HepG2 (cell line): ENCODE measurements around the gene BTBD1. TPM values are rescaled to one million over a fixed set of nuclear protein-coding genes. Genes with fewer than 3 reads are reported as not detected.
A peak's percentile ranks its signal among the peaks of the same experiment; 100 is the strongest.

Source experiments
- CBFB ChIP-seq: sonication (generic); formaldehyde crosslinking; IDR thresholded peaks from 2 replicates; pipeline ENCODE4 v1.4.0; 2020; ENCODE audit warnings: missing genetic modification reagents
- DMAP1 ChIP-seq: IDR thresholded peaks from 2 replicates; pipeline ENCODE4 v1.6.1; 2016
- IKZF1 ChIP-seq: fragments of 450-650 bp; IDR thresholded peaks from 2 replicates; pipeline ENCODE4 v1.7.1; 2016
- IKZF4 ChIP-seq: sonication (generic); formaldehyde crosslinking; IDR thresholded peaks from 2 replicates; pipeline ENCODE4 v1.5.1; 2020; ENCODE audit warnings: borderline replicate concordance, mild to moderate bottlenecking, low read depth, missing genetic modification reagents; ENCODE audit errors: not compliant biosample characterization
- MYNN ChIP-seq: sonication (generic); formaldehyde crosslinking; IDR thresholded peaks from 2 replicates; pipeline ENCODE4 v1.4.0; 2020; ENCODE audit warnings: mild to moderate bottlenecking, low read depth, missing genetic modification reagents
- SP2 ChIP-seq: sonication (generic); formaldehyde crosslinking; IDR thresholded peaks from 2 replicates; pipeline ENCODE4 v1.5.1; 2020; ENCODE audit warnings: mild to moderate bottlenecking, missing genetic modification reagents
- TARDBP ChIP-seq: sonication (generic); formaldehyde crosslinking; IDR thresholded peaks from 2 replicates; pipeline ENCODE4 v1.8.0; 2022; ENCODE audit warnings: mild to moderate bottlenecking, missing genetic modification reagents
- ZBTB38 ChIP-seq: sonication (generic); formaldehyde crosslinking; IDR thresholded peaks from 2 replicates; pipeline ENCODE4 v1.5.1; 2020; ENCODE audit warnings: mild to moderate bottlenecking, missing genetic modification reagents
- ZNF230 ChIP-seq: sonication (generic); formaldehyde crosslinking; IDR thresholded peaks from 2 replicates; pipeline ENCODE4 v1.4.0; 2020; ENCODE audit warnings: mild to moderate bottlenecking, missing genetic modification reagents
- ZNF367 ChIP-seq: sonication (generic); formaldehyde crosslinking; IDR thresholded peaks from 2 replicates; pipeline ENCODE4 v1.4.0; 2020; ENCODE audit warnings: missing genetic modification reagents, borderline replicate concordance
- ZNF782 ChIP-seq: sonication (generic); formaldehyde crosslinking; IDR thresholded peaks from 2 replicates; pipeline ENCODE4 v1.4.0; 2020; ENCODE audit warnings: missing genetic modification reagents, mild to moderate bottlenecking, borderline replicate concordance
- ZNF792 ChIP-seq: IDR thresholded peaks from 2 replicates; pipeline ENCODE4 v1.6.1; 2016
- polyA plus RNA-seq, 8 experiments: library from polyadenylated mRNA; depleted of rRNA in 3 of 8; stranded (reverse) in 7 of 8; unstranded in 1 of 8; fragments of >200 nt; fragmentation: Illumina TruSeq in 4 of 8; extraction: Trizol in 4 of 8; gene quantifications; 2 replicates each; pipeline versions ENCODE4 v1.2.1 to v1.2.3, GENCODE V29; 2011 to 2016; ENCODE audit warnings: low read depth in 4 of 8, missing spikeins in 1 of 8, mixed read lengths in 1 of 8; ENCODE audit not compliant: insufficient read depth in 1 of 8
- total RNA-seq, 5 experiments: library from RNA; depleted of rRNA; stranded (reverse); fragments of >200 nt; fragmentation: Illumina TruSeq; extraction: Trizol; gene quantifications; 2 replicates each; pipeline ENCODE4 v1.2.3, GENCODE V29; 2016; ENCODE audit warnings: low read depth in 1 of 5
- TF ChIP-seq, protein P1 (sequence below): sonication (generic); formaldehyde crosslinking; IDR thresholded peaks from 2 replicates; pipeline ENCODE4 v1.5.0; 2020; ENCODE audit warnings: mild to moderate bottlenecking, missing genetic modification reagents, borderline replicate concordance
- TF ChIP-seq, protein P2 (sequence below): sonication (generic); formaldehyde crosslinking; IDR thresholded peaks from 2 replicates; pipeline ENCODE4 v1.4.0; 2020; ENCODE audit warnings: missing genetic modification reagents, borderline replicate concordance
- TF ChIP-seq, protein P3 (sequence below): sonication (generic); formaldehyde crosslinking; IDR thresholded peaks from 2 replicates; pipeline ENCODE4 v1.5.1; 2020; ENCODE audit warnings: missing genetic modification reagents, mild to moderate bottlenecking, borderline replicate concordance

The BTBD1 gene
- total and polyA plus RNA-seq, 2 of the 13 experiments (the other 11 are each of a cell fraction or from before 2014, with no cell fraction given) = 32.1 to 53.9 TPM

DNA sequence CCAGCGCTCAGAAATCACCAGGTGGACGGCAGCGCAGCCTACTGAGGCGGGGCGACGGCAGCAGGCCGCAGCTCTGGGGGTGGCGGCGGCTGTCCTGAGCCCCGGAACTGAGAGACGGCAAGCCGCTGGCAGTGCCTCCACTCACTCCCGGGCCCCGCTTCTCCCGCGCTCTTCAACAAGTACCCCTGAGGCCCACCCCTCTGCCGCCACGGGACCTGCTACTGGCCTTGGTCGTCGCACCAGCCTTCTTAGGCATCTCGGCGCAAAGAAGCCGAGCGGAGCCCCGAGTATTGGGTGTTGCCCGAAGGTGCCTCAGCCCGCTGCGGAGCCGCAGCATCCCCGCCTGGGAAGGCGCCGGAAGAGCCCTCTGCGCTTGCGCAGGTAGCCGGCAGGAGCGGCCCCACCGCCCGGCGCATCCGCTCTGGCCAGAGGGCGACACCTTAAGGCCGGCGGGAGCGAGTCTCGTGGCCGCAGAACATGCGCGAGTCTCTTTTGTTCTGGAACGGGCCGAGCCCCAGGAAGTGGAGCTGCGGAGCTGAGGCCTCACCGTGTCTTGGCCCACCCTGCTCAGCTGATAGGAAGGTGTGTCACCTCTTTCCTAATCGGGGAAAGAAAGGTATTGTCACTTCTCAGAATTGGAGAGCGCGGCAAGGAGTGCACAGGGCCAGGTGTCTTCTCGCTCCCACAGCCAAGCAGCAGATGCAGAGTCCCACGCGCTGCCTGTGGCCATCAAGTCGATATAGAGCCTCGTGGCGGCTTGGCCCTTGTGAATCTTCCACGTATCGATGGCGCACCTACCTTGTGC, 55.6 kb downstream of the BTBD1 start, which contains the start of gene C15orf40 (continued):
- TF ChIP-seq ZNF367 (CRISPR knock-in tag) (no peak), ZNF782 (CRISPR knock-in tag) (no peak), MYNN (CRISPR knock-in tag) (peak; percentile 88; the same call in 1 of the 2 replicates), IKZF4 (CRISPR knock-in tag) (peak; percentile 67), CBFB (CRISPR knock-in tag) (peak; percentile 78; the same call in 1 of the 2 replicates), SP2 (CRISPR knock-in tag) (no peak), TARDBP (CRISPR knock-in tag) (peak; percentile 55; the same call in 1 of the 2 replicates), IKZF1 (no peak), ZBTB38 (CRISPR knock-in tag) (peak; percentile 100), ZNF230 (no peak; the same call in 1 of the 2 replicates), ZNF792 (no peak), DMAP1 (CRISPR knock-in tag) (peak; percentile 94)
- TF ChIP-seq, protein P1, sequence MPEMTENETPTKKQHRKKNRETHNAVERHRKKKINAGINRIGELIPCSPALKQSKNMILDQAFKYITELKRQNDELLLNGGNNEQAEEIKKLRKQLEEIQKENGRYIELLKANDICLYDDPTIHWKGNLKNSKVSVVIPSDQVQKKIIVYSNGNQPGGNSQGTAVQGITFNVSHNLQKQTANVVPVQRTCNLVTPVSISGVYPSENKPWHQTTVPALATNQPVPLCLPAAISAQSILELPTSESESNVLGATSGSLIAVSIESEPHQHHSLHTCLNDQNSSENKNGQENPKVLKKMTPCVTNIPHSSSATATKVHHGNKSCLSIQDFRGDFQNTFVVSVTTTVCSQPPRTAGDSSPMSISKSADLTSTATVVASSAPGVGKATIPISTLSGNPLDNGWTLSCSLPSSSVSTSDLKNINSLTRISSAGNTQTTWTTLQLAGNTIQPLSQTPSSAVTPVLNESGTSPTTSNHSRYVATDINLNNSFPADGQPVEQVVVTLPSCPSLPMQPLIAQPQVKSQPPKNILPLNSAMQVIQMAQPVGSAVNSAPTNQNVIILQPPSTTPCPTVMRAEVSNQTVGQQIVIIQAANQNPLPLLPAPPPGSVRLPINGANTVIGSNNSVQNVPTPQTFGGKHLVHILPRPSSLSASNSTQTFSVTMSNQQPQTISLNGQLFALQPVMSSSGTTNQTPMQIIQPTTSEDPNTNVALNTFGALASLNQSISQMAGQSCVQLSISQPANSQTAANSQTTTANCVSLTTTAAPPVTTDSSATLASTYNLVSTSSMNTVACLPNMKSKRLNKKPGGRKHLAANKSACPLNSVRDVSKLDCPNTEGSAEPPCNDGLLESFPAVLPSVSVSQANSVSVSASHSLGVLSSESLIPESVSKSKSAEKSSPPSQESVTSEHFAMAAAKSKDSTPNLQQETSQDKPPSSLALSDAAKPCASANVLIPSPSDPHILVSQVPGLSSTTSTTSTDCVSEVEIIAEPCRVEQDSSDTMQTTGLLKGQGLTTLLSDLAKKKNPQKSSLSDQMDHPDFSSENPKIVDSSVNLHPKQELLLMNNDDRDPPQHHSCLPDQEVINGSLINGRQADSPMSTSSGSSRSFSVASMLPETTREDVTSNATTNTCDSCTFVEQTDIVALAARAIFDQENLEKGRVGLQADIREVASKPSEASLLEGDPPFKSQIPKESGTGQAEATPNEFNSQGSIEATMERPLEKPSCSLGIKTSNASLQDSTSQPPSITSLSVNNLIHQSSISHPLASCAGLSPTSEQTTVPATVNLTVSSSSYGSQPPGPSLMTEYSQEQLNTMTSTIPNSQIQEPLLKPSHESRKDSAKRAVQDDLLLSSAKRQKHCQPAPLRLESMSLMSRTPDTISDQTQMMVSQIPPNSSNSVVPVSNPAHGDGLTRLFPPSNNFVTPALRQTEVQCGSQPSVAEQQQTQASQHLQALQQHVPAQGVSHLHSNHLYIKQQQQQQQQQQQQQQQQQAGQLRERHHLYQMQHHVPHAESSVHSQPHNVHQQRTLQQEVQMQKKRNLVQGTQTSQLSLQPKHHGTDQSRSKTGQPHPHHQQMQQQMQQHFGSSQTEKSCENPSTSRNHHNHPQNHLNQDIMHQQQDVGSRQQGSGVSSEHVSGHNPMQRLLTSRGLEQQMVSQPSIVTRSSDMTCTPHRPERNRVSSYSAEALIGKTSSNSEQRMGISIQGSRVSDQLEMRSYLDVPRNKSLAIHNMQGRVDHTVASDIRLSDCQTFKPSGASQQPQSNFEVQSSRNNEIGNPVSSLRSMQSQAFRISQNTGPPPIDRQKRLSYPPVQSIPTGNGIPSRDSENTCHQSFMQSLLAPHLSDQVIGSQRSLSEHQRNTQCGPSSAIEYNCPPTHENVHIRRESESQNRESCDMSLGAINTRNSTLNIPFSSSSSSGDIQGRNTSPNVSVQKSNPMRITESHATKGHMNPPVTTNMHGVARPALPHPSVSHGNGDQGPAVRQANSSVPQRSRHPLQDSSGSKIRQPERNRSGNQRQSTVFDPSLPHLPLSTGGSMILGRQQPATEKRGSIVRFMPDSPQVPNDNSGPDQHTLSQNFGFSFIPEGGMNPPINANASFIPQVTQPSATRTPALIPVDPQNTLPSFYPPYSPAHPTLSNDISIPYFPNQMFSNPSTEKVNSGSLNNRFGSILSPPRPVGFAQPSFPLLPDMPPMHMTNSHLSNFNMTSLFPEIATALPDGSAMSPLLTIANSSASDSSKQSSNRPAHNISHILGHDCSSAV (CRISPR knock-in tag) = no peak
- TF ChIP-seq, protein P2, sequence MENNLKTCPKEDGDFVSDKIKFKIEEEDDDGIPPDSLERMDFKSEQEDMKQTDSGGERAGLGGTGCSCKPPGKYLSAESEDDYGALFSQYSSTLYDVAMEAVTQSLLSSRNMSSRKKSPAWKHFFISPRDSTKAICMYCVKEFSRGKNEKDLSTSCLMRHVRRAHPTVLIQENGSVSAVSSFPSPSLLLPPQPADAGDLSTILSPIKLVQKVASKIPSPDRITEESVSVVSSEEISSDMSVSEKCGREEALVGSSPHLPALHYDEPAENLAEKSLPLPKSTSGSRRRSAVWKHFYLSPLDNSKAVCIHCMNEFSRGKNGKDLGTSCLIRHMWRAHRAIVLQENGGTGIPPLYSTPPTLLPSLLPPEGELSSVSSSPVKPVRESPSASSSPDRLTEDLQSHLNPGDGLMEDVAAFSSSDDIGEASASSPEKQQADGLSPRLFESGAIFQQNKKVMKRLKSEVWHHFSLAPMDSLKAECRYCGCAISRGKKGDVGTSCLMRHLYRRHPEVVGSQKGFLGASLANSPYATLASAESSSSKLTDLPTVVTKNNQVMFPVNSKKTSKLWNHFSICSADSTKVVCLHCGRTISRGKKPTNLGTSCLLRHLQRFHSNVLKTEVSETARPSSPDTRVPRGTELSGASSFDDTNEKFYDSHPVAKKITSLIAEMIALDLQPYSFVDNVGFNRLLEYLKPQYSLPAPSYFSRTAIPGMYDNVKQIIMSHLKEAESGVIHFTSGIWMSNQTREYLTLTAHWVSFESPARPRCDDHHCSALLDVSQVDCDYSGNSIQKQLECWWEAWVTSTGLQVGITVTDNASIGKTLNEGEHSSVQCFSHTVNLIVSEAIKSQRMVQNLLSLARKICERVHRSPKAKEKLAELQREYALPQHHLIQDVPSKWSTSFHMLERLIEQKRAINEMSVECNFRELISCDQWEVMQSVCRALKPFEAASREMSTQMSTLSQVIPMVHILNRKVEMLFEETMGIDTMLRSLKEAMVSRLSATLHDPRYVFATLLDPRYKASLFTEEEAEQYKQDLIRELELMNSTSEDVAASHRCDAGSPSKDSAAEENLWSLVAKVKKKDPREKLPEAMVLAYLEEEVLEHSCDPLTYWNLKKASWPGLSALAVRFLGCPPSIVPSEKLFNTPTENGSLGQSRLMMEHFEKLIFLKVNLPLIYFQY = peak; percentile 62
- TF ChIP-seq, protein P3, sequence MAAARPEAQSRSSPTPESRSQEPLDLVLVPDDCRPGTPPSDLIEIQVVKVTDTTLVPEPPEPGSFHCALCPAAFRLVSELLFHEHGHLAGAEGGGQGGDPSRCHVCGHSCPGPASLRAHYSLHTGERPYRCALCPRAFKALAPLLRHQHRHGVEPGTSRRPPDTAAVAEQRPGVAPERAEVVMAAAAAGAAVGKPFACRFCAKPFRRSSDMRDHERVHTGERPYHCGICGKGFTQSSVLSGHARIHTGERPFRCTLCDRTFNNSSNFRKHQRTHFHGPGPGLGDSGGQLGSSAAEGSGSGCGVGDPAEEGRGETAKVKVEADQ = no peak
